Activated T-cell treated with anti-CD3 and anti-CD28 coated beads, Interleukin-2, amount 50 U/mL, for 24 hours (primary cell): ENCODE measurements around the gene GAPDH.
A peak's percentile ranks its signal among the peaks of the same experiment; 100 is the strongest.
"Not testable (repeated sequence)": the region's sequence is repeated elsewhere in the genome, so short reads cannot be mapped to it uniquely, and the experiment has no call there.

Source experiments
- DNase-seq: peaks from one replicate; pipeline ENCODE4 v3.0.0-alpha.2; 2020
- H3K27ac Mint-ChIP-seq: 2 replicates; pipeline ENCODE4 v1.8.0; 2020; ENCODE audit warnings: mild to moderate bottlenecking, mixed read lengths
- H3K27me3 Mint-ChIP-seq: 2 replicates; pipeline ENCODE4 v1.8.0; 2020; ENCODE audit warnings: mixed read lengths
- H3K36me3 Mint-ChIP-seq: 2 replicates; pipeline ENCODE4 v1.8.0; 2020; ENCODE audit warnings: low read depth, mixed read lengths
- H3K4me1 Mint-ChIP-seq: 2 replicates; pipeline ENCODE4 v1.8.0; 2020; ENCODE audit warnings: low read depth, mixed read lengths
- H3K4me3 Mint-ChIP-seq: 2 replicates; pipeline ENCODE4 v1.8.0; 2020; ENCODE audit warnings: mild to moderate bottlenecking, moderate library complexity, mixed read lengths
- H3K9me3 Mint-ChIP-seq: 2 replicates; pipeline ENCODE4 v1.8.0; 2020; ENCODE audit warnings: mixed read lengths

GAPDH gene

DNA sequence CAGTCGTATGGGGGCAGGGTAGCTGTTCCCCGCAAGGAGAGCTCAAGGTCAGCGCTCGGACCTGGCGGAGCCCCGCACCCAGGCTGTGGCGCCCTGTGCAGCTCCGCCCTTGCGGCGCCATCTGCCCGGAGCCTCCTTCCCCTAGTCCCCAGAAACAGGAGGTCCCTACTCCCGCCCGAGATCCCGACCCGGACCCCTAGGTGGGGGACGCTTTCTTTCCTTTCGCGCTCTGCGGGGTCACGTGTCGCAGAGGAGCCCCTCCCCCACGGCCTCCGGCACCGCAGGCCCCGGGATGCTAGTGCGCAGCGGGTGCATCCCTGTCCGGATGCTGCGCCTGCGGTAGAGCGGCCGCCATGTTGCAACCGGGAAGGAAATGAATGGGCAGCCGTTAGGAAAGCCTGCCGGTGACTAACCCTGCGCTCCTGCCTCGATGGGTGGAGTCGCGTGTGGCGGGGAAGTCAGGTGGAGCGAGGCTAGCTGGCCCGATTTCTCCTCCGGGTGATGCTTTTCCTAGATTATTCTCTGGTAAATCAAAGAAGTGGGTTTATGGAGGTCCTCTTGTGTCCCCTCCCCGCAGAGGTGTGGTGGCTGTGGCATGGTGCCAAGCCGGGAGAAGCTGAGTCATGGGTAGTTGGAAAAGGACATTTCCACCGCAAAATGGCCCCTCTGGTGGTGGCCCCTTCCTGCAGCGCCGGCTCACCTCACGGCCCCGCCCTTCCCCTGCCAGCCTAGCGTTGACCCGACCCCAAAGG is 804 bp downstream of the GAPDH start:
- Mint-ChIP-seq H3K27ac (peak overlapping the region; percentile 99), H3K36me3 (peaks cover 95% of the 10 kb centered on the region), H3K4me3 (peak overlapping the region; percentile 92), H3K27me3 (no peaks in the 10 kb centered on the region), H3K9me3 (no peaks in the 10 kb centered on the region), H3K4me1 (peaks cover 60% of the 10 kb centered on the region)
- peak; percentile 86 for DNase-seq

GRCh38 chr12:6535697-6535946 is 1.3 kb downstream of the GAPDH start:
- peak overlapping the region; percentile 92 for H3K4me3 Mint-ChIP-seq
- no peaks in the 10 kb centered on the region for H3K9me3 Mint-ChIP-seq
- H3K27me3 Mint-ChIP-seq: no peaks in the 10 kb centered on the region
- peaks cover 60% of the 10 kb centered on the region for H3K4me1 Mint-ChIP-seq
- no peak for DNase-seq
- peaks cover 95% of the 10 kb centered on the region for H3K36me3 Mint-ChIP-seq
- peak overlapping the region; percentile 99 for H3K27ac Mint-ChIP-seq

DNA sequence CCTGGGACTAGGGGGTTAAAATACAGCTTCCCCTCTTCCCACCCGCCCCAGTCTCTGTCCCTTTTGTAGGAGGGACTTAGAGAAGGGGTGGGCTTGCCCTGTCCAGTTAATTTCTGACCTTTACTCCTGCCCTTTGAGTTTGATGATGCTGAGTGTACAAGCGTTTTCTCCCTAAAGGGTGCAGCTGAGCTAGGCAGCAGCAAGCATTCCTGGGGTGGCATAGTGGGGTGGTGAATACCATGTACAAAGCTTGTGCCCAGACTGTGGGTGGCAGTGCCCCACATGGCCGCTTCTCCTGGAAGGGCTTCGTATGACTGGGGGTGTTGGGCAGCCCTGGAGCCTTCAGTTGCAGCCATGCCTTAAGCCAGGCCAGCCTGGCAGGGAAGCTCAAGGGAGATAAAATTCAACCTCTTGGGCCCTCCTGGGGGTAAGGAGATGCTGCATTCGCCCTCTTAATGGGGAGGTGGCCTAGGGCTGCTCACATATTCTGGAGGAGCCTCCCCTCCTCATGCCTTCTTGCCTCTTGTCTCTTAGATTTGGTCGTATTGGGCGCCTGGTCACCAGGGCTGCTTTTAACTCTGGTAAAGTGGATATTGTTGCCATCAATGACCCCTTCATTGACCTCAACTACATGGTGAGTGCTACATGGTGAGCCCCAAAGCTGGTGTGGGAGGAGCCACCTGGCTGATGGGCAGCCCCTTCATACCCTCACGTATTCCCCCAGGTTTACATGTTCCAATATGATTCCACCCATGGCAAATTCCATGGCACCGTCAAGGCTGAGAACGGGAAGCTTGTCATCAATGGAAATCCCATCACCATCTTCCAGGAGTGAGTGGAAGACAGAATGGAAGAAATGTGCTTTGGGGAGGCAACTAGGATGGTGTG is 1.9 kb downstream of the GAPDH start:
- Mint-ChIP-seq H3K36me3 (peaks cover 93% of the 10 kb centered on the region), H3K4me1 (peaks cover 63% of the 10 kb centered on the region), H3K27ac (peak overlapping the region; percentile 99), H3K9me3 (no peaks in the 10 kb centered on the region), H3K4me3 (peak overlapping the region; percentile 92), H3K27me3 (no peaks in the 10 kb centered on the region)
- peak; percentile 54 for DNase-seq

DNA sequence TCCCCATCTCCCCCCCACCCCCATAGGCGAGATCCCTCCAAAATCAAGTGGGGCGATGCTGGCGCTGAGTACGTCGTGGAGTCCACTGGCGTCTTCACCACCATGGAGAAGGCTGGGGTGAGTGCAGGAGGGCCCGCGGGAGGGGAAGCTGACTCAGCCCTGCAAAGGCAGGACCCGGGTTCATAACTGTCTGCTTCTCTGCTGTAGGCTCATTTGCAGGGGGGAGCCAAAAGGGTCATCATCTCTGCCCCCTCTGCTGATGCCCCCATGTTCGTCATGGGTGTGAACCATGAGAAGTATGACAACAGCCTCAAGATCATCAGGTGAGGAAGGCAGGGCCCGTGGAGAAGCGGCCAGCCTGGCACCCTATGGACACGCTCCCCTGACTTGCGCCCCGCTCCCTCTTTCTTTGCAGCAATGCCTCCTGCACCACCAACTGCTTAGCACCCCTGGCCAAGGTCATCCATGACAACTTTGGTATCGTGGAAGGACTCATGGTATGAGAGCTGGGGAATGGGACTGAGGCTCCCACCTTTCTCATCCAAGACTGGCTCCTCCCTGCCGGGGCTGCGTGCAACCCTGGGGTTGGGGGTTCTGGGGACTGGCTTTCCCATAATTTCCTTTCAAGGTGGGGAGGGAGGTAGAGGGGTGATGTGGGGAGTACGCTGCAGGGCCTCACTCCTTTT is 2.7 kb downstream of the GAPDH start:
- no peaks in the 10 kb centered on the region for H3K9me3 Mint-ChIP-seq
- no peaks in the 10 kb centered on the region for H3K27me3 Mint-ChIP-seq
- peaks cover 64% of the 10 kb centered on the region for H3K4me1 Mint-ChIP-seq
- peak overlapping the region; percentile 92 for H3K4me3 Mint-ChIP-seq
- peak overlapping the region; percentile 99 for H3K27ac Mint-ChIP-seq
- peaks cover 92% of the 10 kb centered on the region for H3K36me3 Mint-ChIP-seq
- DNase-seq: peak; percentile 54

GRCh38 chr12:6537580-6538419 is 3.5 kb downstream of the GAPDH start:
- peak; percentile 87 for DNase-seq
- Mint-ChIP-seq H3K36me3 (peaks cover 91% of the 10 kb centered on the region), H3K4me1 (peaks cover 60% of the 10 kb centered on the region), H3K27ac (peak overlapping the region; percentile 99), H3K4me3 (peak overlapping the region; percentile 92)
- H3K27me3 Mint-ChIP-seq, H3K9me3 Mint-ChIP-seq: not testable (repeated sequence)

DNA sequence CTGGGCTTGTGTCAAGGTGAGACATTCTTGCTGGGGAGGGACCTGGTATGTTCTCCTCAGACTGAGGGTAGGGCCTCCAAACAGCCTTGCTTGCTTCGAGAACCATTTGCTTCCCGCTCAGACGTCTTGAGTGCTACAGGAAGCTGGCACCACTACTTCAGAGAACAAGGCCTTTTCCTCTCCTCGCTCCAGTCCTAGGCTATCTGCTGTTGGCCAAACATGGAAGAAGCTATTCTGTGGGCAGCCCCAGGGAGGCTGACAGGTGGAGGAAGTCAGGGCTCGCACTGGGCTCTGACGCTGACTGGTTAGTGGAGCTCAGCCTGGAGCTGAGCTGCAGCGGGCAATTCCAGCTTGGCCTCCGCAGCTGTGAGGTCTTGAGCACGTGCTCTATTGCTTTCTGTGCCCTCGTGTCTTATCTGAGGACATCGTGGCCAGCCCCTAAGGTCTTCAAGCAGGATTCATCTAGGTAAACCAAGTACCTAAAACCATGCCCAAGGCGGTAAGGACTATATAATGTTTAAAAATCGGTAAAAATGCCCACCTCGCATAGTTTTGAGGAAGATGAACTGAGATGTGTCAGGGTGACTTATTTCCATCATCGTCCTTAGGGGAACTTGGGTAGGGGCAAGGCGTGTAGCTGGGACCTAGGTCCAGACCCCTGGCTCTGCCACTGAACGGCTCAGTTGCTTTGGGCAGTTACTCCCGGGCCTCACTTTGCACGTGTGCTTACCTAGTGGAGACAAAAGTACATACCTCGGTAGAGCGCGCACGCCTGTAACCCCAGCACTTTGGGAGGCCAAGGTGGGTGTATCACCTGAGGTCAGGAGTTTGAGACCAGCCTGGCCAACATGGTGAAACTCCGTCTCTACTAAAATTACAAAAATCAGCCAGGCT is 4.3 kb downstream of the GAPDH start:
- Mint-ChIP-seq H3K36me3 (peaks cover 87% of the 10 kb centered on the region), H3K4me3 (peak overlapping the region; percentile 92), H3K27ac (peak overlapping the region; percentile 99), H3K4me1 (peaks cover 56% of the 10 kb centered on the region), H3K9me3 (no peaks in the 10 kb centered on the region), H3K27me3 (no peaks in the 10 kb centered on the region)
- peak; percentile 63 for DNase-seq

- Mint-ChIP-seq H3K4me3 (peak overlapping the region; percentile 92), H3K9me3 (no peaks in the 10 kb centered on the region), H3K4me1 (peaks cover 56% of the 10 kb centered on the region), H3K27ac (peak overlapping the region; percentile 99), H3K36me3 (peaks cover 87% of the 10 kb centered on the region), H3K27me3 (no peaks in the 10 kb centered on the region)
- no peak for DNase-seq
Observed at GRCh38 chr12:6539314-6539682, 5.0 kb downstream of the GAPDH start.

GRCh38 chr12:6539707-6540134 is 5.4 kb downstream of the GAPDH start:
- H3K4me3 Mint-ChIP-seq: peak overlapping the region; percentile 92
- DNase-seq: peak; percentile 52
- peak overlapping the region; percentile 99 for H3K27ac Mint-ChIP-seq
- peaks cover 56% of the 10 kb centered on the region for H3K4me1 Mint-ChIP-seq
- peaks cover 87% of the 10 kb centered on the region for H3K36me3 Mint-ChIP-seq
- no peaks in the 10 kb centered on the region for H3K27me3 Mint-ChIP-seq
- no peaks in the 10 kb centered on the region for H3K9me3 Mint-ChIP-seq

DNA sequence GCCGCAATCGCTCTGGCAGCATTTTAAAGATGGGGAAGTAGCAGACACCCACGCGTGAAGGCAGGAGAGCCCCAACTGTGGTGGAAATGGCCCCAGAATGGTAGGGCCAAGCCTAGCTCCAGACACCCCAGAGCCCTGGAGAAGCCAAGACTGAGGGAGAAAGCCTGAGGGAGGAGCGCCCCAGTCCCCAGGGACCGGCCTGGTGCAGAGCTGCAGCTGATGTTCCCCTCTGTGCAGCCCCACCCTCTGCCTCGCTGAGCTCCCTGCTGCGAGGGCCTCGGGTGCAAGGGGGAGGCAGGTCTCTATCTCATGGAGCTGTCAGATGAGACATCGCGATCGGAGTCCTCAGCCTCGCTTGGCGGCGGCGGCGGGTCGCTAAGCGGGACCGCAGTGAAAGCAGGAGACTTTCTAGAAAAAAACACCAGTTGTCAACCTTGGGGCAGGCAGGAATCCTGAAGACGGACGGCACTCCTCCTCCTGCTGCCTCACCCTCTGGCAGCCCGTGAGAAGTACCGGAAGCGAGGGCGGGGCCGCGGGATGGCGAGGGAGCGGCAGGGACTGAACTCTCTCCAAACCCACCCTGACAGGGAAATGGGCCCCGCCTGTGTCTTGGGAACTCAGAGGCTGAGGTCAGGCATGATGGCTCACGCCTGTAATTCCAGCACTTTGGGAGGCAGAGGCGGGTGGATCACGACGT is 6.0 kb downstream of the GAPDH start:
- Mint-ChIP-seq H3K27me3 (no peaks in the 10 kb centered on the region), H3K4me3 (peak overlapping the region; percentile 92), H3K9me3 (no peaks in the 10 kb centered on the region), H3K4me1 (peaks cover 56% of the 10 kb centered on the region), H3K36me3 (peaks cover 84% of the 10 kb centered on the region), H3K27ac (peak overlapping the region; percentile 99)
- DNase-seq: peak; percentile 73

- peak overlapping the region; percentile 57 for H3K27ac Mint-ChIP-seq
- peaks cover 84% of the 10 kb centered on the region for H3K36me3 Mint-ChIP-seq
- no peak overlapping the region for H3K4me3 Mint-ChIP-seq
- no peaks in the 10 kb centered on the region for H3K9me3 Mint-ChIP-seq
- peaks cover 53% of the 10 kb centered on the region for H3K4me1 Mint-ChIP-seq
- H3K27me3 Mint-ChIP-seq: no peaks in the 10 kb centered on the region
- DNase-seq: no peak
Observed at GRCh38 chr12:6541371-6542165, 7.3 kb downstream of the GAPDH start.

GRCh38 chr12:6542209-6543009 is 8.1 kb downstream of the GAPDH start:
- Mint-ChIP-seq H3K4me3 (no peak overlapping the region), H3K9me3 (no peaks in the 10 kb centered on the region), H3K36me3 (peaks cover 84% of the 10 kb centered on the region), H3K27ac (peak overlapping the region; percentile 39), H3K4me1 (peaks cover 45% of the 10 kb centered on the region), H3K27me3 (no peaks in the 10 kb centered on the region)
- no peak for DNase-seq

DNA sequence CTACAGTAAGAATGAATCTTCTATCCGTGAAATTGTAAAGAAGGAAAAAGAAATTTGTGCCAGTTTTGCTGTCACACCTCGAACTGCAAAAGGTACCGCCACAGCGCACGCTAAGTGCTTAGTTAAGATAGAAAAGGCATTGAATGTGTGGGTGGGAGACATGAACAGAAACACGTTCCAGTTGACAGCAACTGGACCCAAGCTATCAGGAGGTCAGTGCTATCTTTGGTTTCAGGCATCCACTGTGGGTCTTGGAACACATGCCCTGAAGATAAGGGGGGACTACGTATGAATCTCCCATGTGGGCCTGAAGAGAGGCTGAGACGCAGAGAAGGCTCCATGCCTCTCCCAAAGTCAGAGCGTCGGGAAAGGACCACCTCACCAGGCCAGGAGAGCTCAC is 11.7 kb downstream of the GAPDH start:
- no peaks in the 10 kb centered on the region for H3K27me3 Mint-ChIP-seq
- peaks cover 85% of the 10 kb centered on the region for H3K36me3 Mint-ChIP-seq
- peaks cover 12% of the 10 kb centered on the region for H3K4me1 Mint-ChIP-seq
- no peak overlapping the region for H3K4me3 Mint-ChIP-seq
- no peak overlapping the region for H3K27ac Mint-ChIP-seq
- H3K9me3 Mint-ChIP-seq: no peaks in the 10 kb centered on the region
- DNase-seq: no peak
